GM12878 (cell line): ENCODE measurements around the gene SNAPIN. TPM values are rescaled to one million over a fixed set of nuclear protein-coding genes. Genes with fewer than 3 reads are reported as not detected.
A peak's percentile ranks its signal among the peaks of the same experiment; 100 is the strongest.

ENCODE experiments used
- ATAC-seq: fragments of 200-7000 bp; cut with Tn5 transposase; 3 replicates; pipeline ENCODE4 v1.9.1; 2020; ENCODE audit warnings: mild to moderate bottlenecking, moderate library complexity
- BruUV-seq: library from RNA; stranded (reverse); fragments of 400-500 nt; replicated peaks from 2 replicates; lab custom pipeline; 2021; lab: Mats Ljungman, UMichigan
- CTCF ChIA-PET: fragments of 300-600 bp; sonication (Branson Sonifier 250); formaldehyde crosslinking; extraction: SDS; loops from one replicate; lab custom pipeline; 2021; ENCODE audit warnings: inconsistent platforms; lab: Yijun Ruan, JAX
- POLR2A ChIA-PET: fragments of 350-600 bp; formaldehyde crosslinking; extraction: SDS; loops from one replicate; lab custom pipeline; 2021; ENCODE audit warnings: inconsistent platforms; lab: Charles Lee
- RAD21 ChIA-PET: fragments of 300-600 bp; sonication (Branson Sonifier 250); formaldehyde crosslinking; loops from one replicate; lab custom pipeline; 2023; ENCODE audit warnings: antibody characterized with exemption; ENCODE audit not compliant: unreplicated experiment; lab: Charles Lee
- SMC1A ChIA-PET: fragments of 300-600 bp; sonication (Branson Sonifier 250); formaldehyde crosslinking; loops from one replicate; lab custom pipeline; 2023; ENCODE audit not compliant: unreplicated experiment, uncharacterized antibody; lab: Charles Lee
- DNase-seq: peaks from one replicate; pipeline ENCODE4 v3.0.0-alpha.2; 2011; ENCODE audit warnings: low read depth, low spot score
- FAIRE-seq: peaks from 3 replicates; lab custom pipeline; 2011; peaks lifted over from hg19 to GRCh38; lab: Jason Lieb, UNC
- H2AFZ ChIP-seq: 2 replicates; pipeline ENCODE4 v1.6.0; 2011; ENCODE audit warnings: low read depth, low read length, control low read depth; ENCODE audit not compliant: control insufficient read depth
- H3K27ac ChIP-seq: 2 replicates; pipeline ENCODE4 v1.5.1; 2011; ENCODE audit warnings: control low read depth; ENCODE audit not compliant: control insufficient read depth, insufficient read depth
- H3K27me3 ChIP-seq, 2 experiments: replicated peaks in 1 of 2; 2 replicates each; pipeline versions ENCODE4 v1.6.0 to v1.6.1; 2011; ENCODE audit warnings: low read length in 1 of 2; ENCODE audit not compliant: control insufficient read depth in 2 of 2, insufficient read depth in 2 of 2
- H3K36me3 ChIP-seq, 2 experiments: 2 replicates each; pipeline ENCODE4 v1.5.1; 2011; ENCODE audit warnings: low read length in 1 of 2; ENCODE audit not compliant: control insufficient read depth in 2 of 2, insufficient read depth in 2 of 2
- H3K4me1 ChIP-seq: 2 replicates; pipeline ENCODE4 v1.6.1; 2011; ENCODE audit warnings: mild to moderate bottlenecking, low read length, moderate library complexity, mixed read lengths; ENCODE audit not compliant: control insufficient read depth, insufficient read depth
- H3K4me2 ChIP-seq: 2 replicates; pipeline ENCODE4 v1.6.0; 2011; ENCODE audit warnings: control low read depth; ENCODE audit not compliant: control insufficient read depth, insufficient read depth
- H3K4me3 ChIP-seq: fragments of 200-600 bp; sonication (generic); 2 replicates; pipeline ENCODE4 v1.5.1; 2016
- H3K79me2 ChIP-seq: 2 replicates; pipeline ENCODE4 v1.6.0; 2011; ENCODE audit warnings: low read length; ENCODE audit not compliant: control insufficient read depth, insufficient read depth
- H3K9ac ChIP-seq: 2 replicates; pipeline ENCODE4 v1.8.0; 2011; ENCODE audit warnings: low read length, control low read depth, mixed read lengths; ENCODE audit not compliant: control insufficient read depth, insufficient read depth
- H3K9me3 ChIP-seq: replicated peaks from 3 replicates; pipeline ENCODE4 v1.5.1; 2011; ENCODE audit warnings: mild to moderate bottlenecking, low read length; ENCODE audit not compliant: control insufficient read depth, insufficient read depth
- H4K20me1 ChIP-seq: 2 replicates; pipeline ENCODE4 v1.6.0; 2011; ENCODE audit not compliant: control insufficient read depth, insufficient read depth
- MTA2 ChIP-seq: fragments of 450-650 bp; IDR thresholded peaks from 2 replicates; pipeline ENCODE4 v1.6.1; 2016; ENCODE audit warnings: low read depth, mild to moderate bottlenecking, moderate library complexity
- RAD51 ChIP-seq: fragments of 450-650 bp; IDR thresholded peaks from 2 replicates; pipeline ENCODE4 v1.6.1; 2016; ENCODE audit warnings: moderate library complexity, mild to moderate bottlenecking, inconsistent platforms
- WGBS: methylation state at CpG from one replicate; pipeline ENCODE4 v1.1.6; 2016; ENCODE audit warnings: low lambda C conversion rate; ENCODE audit not compliant: insufficient replicate concordance, insufficient coverage; ENCODE audit errors: missing lambda C conversion rate; 5-methylcytosine and 5-hydroxymethylcytosine counted together
- in situ Hi-C: fragments of 300-500 bp; cut with MboI; formaldehyde crosslinking; loops from 9 replicates; pipeline ENCODE4 v1.14.3; 2018; ENCODE audit warnings: mixed read lengths
- intact Hi-C: fragments of 100-400 bp; cut with micrococcal nuclease; formaldehyde crosslinking; loops from one replicate; pipeline ENCODE4 v1.14.2; 2022; ENCODE audit not compliant: unreplicated experiment
- polyA plus RNA-seq, 11 experiments: library from polyadenylated mRNA; depleted of rRNA in 4 of 11; unstranded in 6 of 11; stranded (reverse) in 5 of 11; fragments of >200 nt; fragmentation: Nextera tagmentation in 4 of 11; fragmentation: Illumina TruSeq in 1 of 11; extraction: Ambion mirVana in 4 of 11; extraction: Trizol in 1 of 11; gene quantifications; 1 replicate in 1 of 11; 2 replicates in 10 of 11; pipeline versions ENCODE4 v1.2.1 to v1.2.3, GENCODE V29; 2011 to 2016; ENCODE audit warnings: inconsistent platforms in 2 of 11, missing spikeins in 2 of 11, low read depth in 1 of 11
- total RNA-seq, 4 experiments: library from RNA; depleted of rRNA in 3 of 4; stranded (reverse); fragments of >200 nt in 3 of 4; fragmentation: Illumina TruSeq in 1 of 4; extraction: Trizol in 1 of 4; gene quantifications; 2 replicates each; pipeline versions ENCODE4 v1.2.1 to v1.2.3, GENCODE V29; 2013 to 2021
- TF ChIP-seq, protein P1 (sequence below): fragments of 450-650 bp; IDR thresholded peaks from 2 replicates; pipeline ENCODE4 v1.6.1; 2018; ENCODE audit warnings: mild to moderate bottlenecking, low read depth, moderate library complexity; ENCODE audit not compliant: partially characterized antibody
- TF ChIP-seq, protein P2 (sequence below): fragments of 450-650 bp; IDR thresholded peaks from 2 replicates; pipeline ENCODE4 v1.6.1; 2017; ENCODE audit warnings: mild to moderate bottlenecking
- TF ChIP-seq, protein P3 (sequence below): IDR thresholded peaks from 2 replicates; pipeline ENCODE4 v1.6.1; 2012; ENCODE audit warnings: low read depth, low read length, improper control_type of control experiment

Gene SNAPIN
- total and polyA plus RNA-seq, 10 of the 15 experiments (the other 5 are each of a cell fraction or from before 2014, with no cell fraction given), result 12.4 to 78.1 (median 38.6) TPM

DNA sequence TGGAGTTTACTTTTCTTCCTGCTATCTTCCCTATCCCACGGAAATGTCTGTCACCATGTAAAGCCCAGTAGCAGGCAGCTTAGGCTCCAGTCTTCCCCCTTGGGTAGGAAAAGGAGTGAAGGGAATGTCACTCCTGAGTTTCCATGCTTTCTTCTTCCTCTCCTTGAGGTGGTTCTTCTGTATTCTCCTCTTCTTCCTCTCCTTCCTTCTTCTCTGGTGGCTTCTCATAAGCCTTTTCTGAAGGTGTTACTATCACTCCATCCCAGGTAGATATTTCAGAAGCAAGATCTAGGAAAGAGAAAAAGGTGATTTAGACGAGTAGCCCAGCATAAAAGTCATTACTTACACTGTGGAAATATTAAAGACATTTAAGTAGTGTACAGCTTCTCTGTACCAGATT lies 3.8 kb downstream of the SNAPIN start:
- intact Hi-C loops, result no loop called here
- Histone ChIP-seq H3K4me1 (peaks cover 6% of the 10 kb centered on the region; the same call in 1 of the 2 replicates), H4K20me1 (no peaks in the 10 kb centered on the region), H3K36me3 (peaks cover 19 to 52% of the 10 kb centered on the region in 2 experiments), H3K4me2 (no peak overlapping the region), H3K9me3 (no peaks in the 10 kb centered on the region), H3K4me3 (no peak overlapping the region), H3K79me2 (peaks cover 13% of the 10 kb centered on the region)
- ChIA-PET POLR2A (no interaction called here), RAD21 (no interaction called here)
- BruUV-seq, result TSS peak; percentile 58
- WGBS, result 79% methylated on average over 2 of the region's 2 CpGs
- TF ChIP-seq MTA2 (no peak), RAD51 (no peak)
- TF ChIP-seq, protein P1, sequence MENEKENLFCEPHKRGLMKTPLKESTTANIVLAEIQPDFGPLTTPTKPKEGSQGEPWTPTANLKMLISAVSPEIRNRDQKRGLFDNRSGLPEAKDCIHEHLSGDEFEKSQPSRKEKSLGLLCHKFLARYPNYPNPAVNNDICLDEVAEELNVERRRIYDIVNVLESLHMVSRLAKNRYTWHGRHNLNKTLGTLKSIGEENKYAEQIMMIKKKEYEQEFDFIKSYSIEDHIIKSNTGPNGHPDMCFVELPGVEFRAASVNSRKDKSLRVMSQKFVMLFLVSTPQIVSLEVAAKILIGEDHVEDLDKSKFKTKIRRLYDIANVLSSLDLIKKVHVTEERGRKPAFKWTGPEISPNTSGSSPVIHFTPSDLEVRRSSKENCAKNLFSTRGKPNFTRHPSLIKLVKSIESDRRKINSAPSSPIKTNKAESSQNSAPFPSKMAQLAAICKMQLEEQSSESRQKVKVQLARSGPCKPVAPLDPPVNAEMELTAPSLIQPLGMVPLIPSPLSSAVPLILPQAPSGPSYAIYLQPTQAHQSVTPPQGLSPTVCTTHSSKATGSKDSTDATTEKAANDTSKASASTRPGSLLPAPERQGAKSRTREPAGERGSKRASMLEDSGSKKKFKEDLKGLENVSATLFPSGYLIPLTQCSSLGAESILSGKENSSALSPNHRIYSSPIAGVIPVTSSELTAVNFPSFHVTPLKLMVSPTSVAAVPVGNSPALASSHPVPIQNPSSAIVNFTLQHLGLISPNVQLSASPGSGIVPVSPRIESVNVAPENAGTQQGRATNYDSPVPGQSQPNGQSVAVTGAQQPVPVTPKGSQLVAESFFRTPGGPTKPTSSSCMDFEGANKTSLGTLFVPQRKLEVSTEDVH, result no peak
- TF ChIP-seq, protein P2, sequence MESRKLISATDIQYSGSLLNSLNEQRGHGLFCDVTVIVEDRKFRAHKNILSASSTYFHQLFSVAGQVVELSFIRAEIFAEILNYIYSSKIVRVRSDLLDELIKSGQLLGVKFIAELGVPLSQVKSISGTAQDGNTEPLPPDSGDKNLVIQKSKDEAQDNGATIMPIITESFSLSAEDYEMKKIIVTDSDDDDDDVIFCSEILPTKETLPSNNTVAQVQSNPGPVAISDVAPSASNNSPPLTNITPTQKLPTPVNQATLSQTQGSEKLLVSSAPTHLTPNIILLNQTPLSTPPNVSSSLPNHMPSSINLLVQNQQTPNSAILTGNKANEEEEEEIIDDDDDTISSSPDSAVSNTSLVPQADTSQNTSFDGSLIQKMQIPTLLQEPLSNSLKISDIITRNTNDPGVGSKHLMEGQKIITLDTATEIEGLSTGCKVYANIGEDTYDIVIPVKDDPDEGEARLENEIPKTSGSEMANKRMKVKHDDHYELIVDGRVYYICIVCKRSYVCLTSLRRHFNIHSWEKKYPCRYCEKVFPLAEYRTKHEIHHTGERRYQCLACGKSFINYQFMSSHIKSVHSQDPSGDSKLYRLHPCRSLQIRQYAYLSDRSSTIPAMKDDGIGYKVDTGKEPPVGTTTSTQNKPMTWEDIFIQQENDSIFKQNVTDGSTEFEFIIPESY, result no peak
- TF ChIP-seq, protein P3, sequence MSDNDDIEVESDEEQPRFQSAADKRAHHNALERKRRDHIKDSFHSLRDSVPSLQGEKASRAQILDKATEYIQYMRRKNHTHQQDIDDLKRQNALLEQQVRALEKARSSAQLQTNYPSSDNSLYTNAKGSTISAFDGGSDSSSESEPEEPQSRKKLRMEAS, result no peak
- TF ChIP-seq, all 136 proteins: peak for 0
- Histone ChIP-seq H3K9ac (no peak overlapping the region), H2AFZ (no peak overlapping the region), H3K27ac (no peak overlapping the region), H3K27me3 (no peaks in the 10 kb centered on the region)
- ATAC-seq (no peak), FAIRE-seq (no peak), DNase-seq (no peak)
- SMC1A ChIA-PET, result interaction anchor here (1.2 to 4.5 kb wide), 3 partner anchors 90 to 315 kb away, joined by 3 to 24 read pairs (median 4); partner anchors contain the start of gene JTB
- in situ Hi-C loops, result no loop called here
- CTCF ChIA-PET, result no interaction called here
